ENCODE measurements around the gene CBARP.

Gene CBARP

GRCh38 chr19:1225440-1226226, 12.2 kb downstream of the CBARP start:
- no peak overlapping the region for H3K27ac Mint-ChIP-seq (ENCODE audit: low read depth)
- no peaks in the 10 kb centered on the region for H3K4me1 Mint-ChIP-seq
- H3K36me3 Mint-ChIP-seq (ENCODE audit: insufficient read depth), result peaks cover 5% of the 10 kb centered on the region
- ATAC-seq (replicated peaks; ENCODE audit: extremely low read depth, poor library complexity, severe bottlenecking) (no peak), DNase-seq (ENCODE audit: low spot score in 2 of 2) (no peak)
- no peaks in the 10 kb centered on the region for H3K27me3 Mint-ChIP-seq
- H3K9me3 Mint-ChIP-seq, result no peaks in the 10 kb centered on the region
- no peak overlapping the region for H3K4me3 Mint-ChIP-seq

- Mint-ChIP-seq H3K27me3 (no peaks in the 10 kb centered on the region), H3K9me3 (no peaks in the 10 kb centered on the region), H3K4me3 (no peak overlapping the region), H3K27ac (ENCODE audit: low read depth) (no peak overlapping the region), H3K4me1 (no peaks in the 10 kb centered on the region), H3K36me3 (ENCODE audit: insufficient read depth) (peaks cover 5% of the 10 kb centered on the region)
- DNase-seq (ENCODE audit: low spot score in 2 of 2), result no peak
- ATAC-seq (replicated peaks; ENCODE audit: extremely low read depth, poor library complexity, severe bottlenecking), result no peak
Observed at GRCh38 chr19:1224847-1225246, 13.0 kb downstream of the CBARP start.

- Mint-ChIP-seq H3K9me3 (no peaks in the 10 kb centered on the region), H3K36me3 (ENCODE audit: insufficient read depth) (peaks cover 5% of the 10 kb centered on the region), H3K4me1 (no peaks in the 10 kb centered on the region)
Observed at GRCh38 chr19:1224047-1224825, 13.6 kb downstream of the CBARP start.

DNA sequence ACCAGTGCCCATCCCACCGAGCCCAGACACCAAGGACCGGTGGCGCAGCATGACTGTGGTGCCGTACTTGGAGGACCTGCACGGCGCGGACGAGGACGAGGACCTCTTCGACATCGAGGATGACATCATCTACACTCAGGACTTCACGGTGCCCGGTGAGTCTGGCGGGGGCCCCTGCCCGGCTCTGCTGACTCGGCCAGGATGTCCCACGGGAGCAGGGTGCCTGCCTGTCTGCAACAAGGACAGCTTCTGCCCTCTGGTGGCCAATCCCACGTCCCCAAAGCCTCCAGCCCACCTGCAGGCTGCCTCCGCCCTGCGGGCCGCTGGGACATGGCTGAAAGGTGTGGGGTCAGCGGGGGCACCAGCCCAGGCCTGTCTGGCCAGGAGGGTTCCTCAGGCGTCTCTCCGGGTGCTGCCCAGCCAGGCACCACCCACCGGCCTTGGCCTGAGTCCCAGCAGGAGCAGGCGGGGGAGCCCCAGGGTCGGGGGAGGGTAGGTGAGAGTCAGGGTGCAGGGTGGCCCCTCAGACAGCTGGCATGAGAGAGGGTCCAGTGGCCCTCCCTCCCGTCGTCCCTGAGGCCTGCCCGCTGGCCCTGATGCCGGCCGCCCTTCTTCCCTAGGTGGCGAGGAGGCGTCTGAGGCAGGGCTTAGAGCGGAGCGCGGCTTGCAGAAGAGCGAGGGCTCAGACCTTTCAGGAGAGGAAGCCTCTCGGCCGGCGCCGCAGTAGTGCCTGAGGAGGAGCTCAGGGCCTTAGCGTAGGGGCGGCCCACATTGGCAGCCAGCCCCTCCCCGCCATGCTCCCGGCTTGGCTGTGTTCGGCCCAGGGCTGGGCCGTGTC, 14.6 kb downstream of the CBARP start:
- DNase-seq (ENCODE audit: low spot score in 2 of 2) (no peak), ATAC-seq (replicated peaks; ENCODE audit: extremely low read depth, poor library complexity, severe bottlenecking) (no peak)
- Mint-ChIP-seq H3K4me3 (no peak overlapping the region), H3K4me1 (no peaks in the 10 kb centered on the region), H3K9me3 (no peaks in the 10 kb centered on the region), H3K27me3 (no peaks in the 10 kb centered on the region), H3K36me3 (ENCODE audit: insufficient read depth) (peaks cover 5% of the 10 kb centered on the region), H3K27ac (ENCODE audit: low read depth) (no peak overlapping the region)

More at GRCh38 chr19:1224047-1224825, 13.6 kb downstream of the CBARP start:
- DNase-seq (ENCODE audit: low spot score in 2 of 2), result no peak
- Mint-ChIP-seq H3K4me3 (no peak overlapping the region), H3K27me3 (no peaks in the 10 kb centered on the region), H3K27ac (ENCODE audit: low read depth) (no peak overlapping the region)
- ATAC-seq (replicated peaks; ENCODE audit: extremely low read depth, poor library complexity, severe bottlenecking), result no peak

- no peak overlapping the region for H3K27ac Mint-ChIP-seq (ENCODE audit: low read depth)
- no peaks in the 10 kb centered on the region for H3K4me1 Mint-ChIP-seq
- ATAC-seq (replicated peaks; ENCODE audit: extremely low read depth, poor library complexity, severe bottlenecking) (no peak), DNase-seq (ENCODE audit: low spot score in 2 of 2) (no peak)
- H3K27me3 Mint-ChIP-seq, result no peaks in the 10 kb centered on the region
- H3K4me3 Mint-ChIP-seq, result no peak overlapping the region
- H3K9me3 Mint-ChIP-seq, result no peaks in the 10 kb centered on the region
- H3K36me3 Mint-ChIP-seq (ENCODE audit: insufficient read depth), result peaks cover 5% of the 10 kb centered on the region
Observed at GRCh38 chr19:1222394-1222793, 15.4 kb downstream of the CBARP start.

- no peak for DNase-seq (ENCODE audit: low spot score in 2 of 2)
- Mint-ChIP-seq H3K27ac (ENCODE audit: low read depth) (no peak overlapping the region), H3K9me3 (no peaks in the 10 kb centered on the region), H3K36me3 (ENCODE audit: insufficient read depth) (peaks cover 4% of the 10 kb centered on the region), H3K4me1 (no peaks in the 10 kb centered on the region), H3K4me3 (no peak overlapping the region), H3K27me3 (no peaks in the 10 kb centered on the region)
- no peak for ATAC-seq (replicated peaks; ENCODE audit: extremely low read depth, poor library complexity, severe bottlenecking)
Observed at GRCh38 chr19:1221904-1222255, 15.9 kb downstream of the CBARP start.

- Mint-ChIP-seq H3K9me3 (no peaks in the 10 kb centered on the region), H3K27ac (ENCODE audit: low read depth) (no peak overlapping the region), H3K4me3 (no peak overlapping the region), H3K27me3 (no peaks in the 10 kb centered on the region), H3K4me1 (no peaks in the 10 kb centered on the region), H3K36me3 (ENCODE audit: insufficient read depth) (peaks cover 3% of the 10 kb centered on the region)
- no peak for DNase-seq (ENCODE audit: low spot score in 2 of 2)
- no peak for ATAC-seq (replicated peaks; ENCODE audit: extremely low read depth, poor library complexity, severe bottlenecking)
Observed at GRCh38 chr19:1220976-1221903, 16.6 kb downstream of the CBARP start.

GRCh38 chr19:1220477-1220930, 17.3 kb downstream of the CBARP start:
- H3K9me3 Mint-ChIP-seq, result no peaks in the 10 kb centered on the region
- no peaks in the 10 kb centered on the region for H3K27me3 Mint-ChIP-seq
- no peak overlapping the region for H3K4me3 Mint-ChIP-seq
- peaks cover 5% of the 10 kb centered on the region for H3K36me3 Mint-ChIP-seq (ENCODE audit: insufficient read depth)
- no peak overlapping the region for H3K27ac Mint-ChIP-seq (ENCODE audit: low read depth)
- ATAC-seq (replicated peaks; ENCODE audit: extremely low read depth, poor library complexity, severe bottlenecking) (no peak), DNase-seq (ENCODE audit: low spot score in 2 of 2) (no peak)
- H3K4me1 Mint-ChIP-seq, result no peaks in the 10 kb centered on the region

DNA sequence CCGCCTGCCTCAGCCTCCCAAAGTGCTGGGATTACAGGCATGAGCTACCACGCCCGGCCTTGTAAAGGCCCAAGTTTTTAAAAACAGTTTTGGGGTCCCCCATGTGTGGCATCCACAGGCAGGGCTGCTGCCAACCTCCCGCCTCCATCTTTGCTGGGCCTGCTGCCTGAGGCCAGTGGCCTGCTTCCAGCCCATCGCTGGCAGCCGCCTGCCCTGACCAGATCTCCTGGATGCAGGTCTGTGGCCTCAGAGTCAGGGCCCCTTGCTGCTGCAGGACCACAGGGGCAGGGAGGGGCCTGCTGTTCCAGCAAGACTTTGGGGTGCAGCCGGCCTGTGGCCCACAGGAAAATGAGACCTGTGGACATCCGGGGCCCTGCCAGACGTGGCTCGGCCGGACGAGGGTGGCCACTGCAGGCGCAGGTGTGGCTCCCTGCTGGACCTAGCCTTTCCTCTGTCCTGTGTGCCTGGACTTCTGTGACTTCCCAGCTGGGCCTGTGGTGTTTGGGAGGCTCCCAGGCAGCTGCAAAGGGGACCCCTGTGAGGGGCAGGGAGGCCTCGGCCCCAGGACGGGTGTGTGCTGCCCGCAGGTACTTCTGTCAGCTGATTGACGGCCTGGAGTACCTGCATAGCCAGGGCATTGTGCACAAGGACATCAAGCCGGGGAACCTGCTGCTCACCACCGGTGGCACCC, 17.9 kb downstream of the CBARP start:
- no peaks in the 10 kb centered on the region for H3K27me3 Mint-ChIP-seq

GRCh38 chr19:1218751-1219567, 18.8 kb downstream of the CBARP start:
- DNase-seq (ENCODE audit: low spot score in 2 of 2) (no peak), ATAC-seq (replicated peaks; ENCODE audit: extremely low read depth, poor library complexity, severe bottlenecking) (no peak)
- peaks cover 2% of the 10 kb centered on the region for H3K36me3 Mint-ChIP-seq (ENCODE audit: insufficient read depth)
- H3K27me3 Mint-ChIP-seq, result no peaks in the 10 kb centered on the region
- no peak overlapping the region for H3K4me3 Mint-ChIP-seq
- H3K27ac Mint-ChIP-seq (ENCODE audit: low read depth), result no peak overlapping the region
- H3K4me1 Mint-ChIP-seq, result peaks cover 4% of the 10 kb centered on the region
- H3K9me3 Mint-ChIP-seq, result no peaks in the 10 kb centered on the region

More for the DNA sequence above, 17.9 kb downstream of the CBARP start:
- DNase-seq (ENCODE audit: low spot score in 2 of 2) (no peak), ATAC-seq (replicated peaks; ENCODE audit: extremely low read depth, poor library complexity, severe bottlenecking) (no peak)
- no peaks in the 10 kb centered on the region for H3K9me3 Mint-ChIP-seq
- no peak overlapping the region for H3K27ac Mint-ChIP-seq (ENCODE audit: low read depth)
- H3K36me3 Mint-ChIP-seq (ENCODE audit: insufficient read depth), result peaks cover 2% of the 10 kb centered on the region
- H3K4me1 Mint-ChIP-seq, result no peaks in the 10 kb centered on the region
- H3K4me3 Mint-ChIP-seq, result no peak overlapping the region

- Mint-ChIP-seq H3K4me1 (peaks cover 13% of the 10 kb centered on the region), H3K27ac (ENCODE audit: low read depth) (no peak overlapping the region), H3K36me3 (ENCODE audit: insufficient read depth) (peaks cover 7% of the 10 kb centered on the region), H3K4me3 (no peak overlapping the region), H3K9me3 (no peaks in the 10 kb centered on the region), H3K27me3 (no peaks in the 10 kb centered on the region)
- DNase-seq (ENCODE audit: low spot score in 2 of 2) (no peak), ATAC-seq (replicated peaks; ENCODE audit: extremely low read depth, poor library complexity, severe bottlenecking) (no peak)
Observed at GRCh38 chr19:1217366-1217765, 20.4 kb downstream of the CBARP start.
